Measurements from ENCODE around the gene PTMA. TPM values are rescaled to one million over a fixed set of nuclear protein-coding genes. Genes with fewer than 3 reads are reported as not detected.

The PTMA gene
- polyA plus RNA-seq, 3 donors: 1,062 to 1,127 (median 1,072) TPM

DNA sequence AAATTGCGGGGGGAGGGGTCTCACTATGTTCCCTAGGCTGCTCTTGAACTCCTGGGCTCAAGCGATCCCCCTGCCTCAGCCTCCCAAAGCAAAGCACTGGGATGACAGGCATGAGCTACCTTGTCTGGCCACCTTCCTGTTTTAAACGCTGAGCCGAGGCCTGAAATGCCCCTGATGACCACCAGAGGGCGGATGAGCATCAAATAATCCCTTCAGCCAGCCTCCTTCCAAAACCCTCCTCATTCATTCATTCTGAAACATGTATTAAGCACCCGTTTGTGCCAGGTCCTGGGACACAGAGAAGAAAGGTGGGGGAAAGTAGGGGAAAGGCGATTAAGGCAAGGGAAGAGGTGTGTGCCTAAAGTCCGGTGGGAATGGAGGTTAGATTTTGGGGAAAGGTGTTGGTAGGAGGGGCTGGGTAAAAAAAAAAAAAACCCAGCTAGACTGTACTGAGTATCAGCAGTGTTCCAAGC, 30.7 kb upstream of the PTMA start:
- H3K36me3 ChIP-seq (replicated peaks in 1 of 2; ENCODE audit: control insufficient read depth in 1 of 2, insufficient read depth in 2 of 2, low read length in 2 of 2): no peaks in the 10 kb centered on the region
- Mint-ChIP-seq H3K36me3 (peaks cover 0 to 1% of the 10 kb centered on the region in 2 donors), H3K27me3 (ENCODE audit: low read depth in 3 of 3) (peaks cover 2 to 6% (median 3%) of the 10 kb centered on the region in 3 donors), H3K9me3 (peaks cover 0 to 5% (median 2%) of the 10 kb centered on the region in 7 donors), H3K27ac (no peak overlapping the region), H3K4me3 (peak overlapping the region in 1 of 2 donors; percentile 35), H3K4me1 (peaks cover 39% of the 10 kb centered on the region)
- no peaks in the 10 kb centered on the region for H4K20me1 ChIP-seq (ENCODE audit: insufficient read depth, low read length)
- H3K9ac ChIP-seq (ENCODE audit: insufficient read depth, low read length, poor library complexity, severe bottlenecking): no peak overlapping the region
- no peaks in the 10 kb centered on the region for H3K79me2 ChIP-seq (ENCODE audit: insufficient read depth, low read length)
- H3K27ac ChIP-seq (ENCODE audit: low read depth in 1 of 2, low read length in 2 of 2): no peak overlapping the region
- no peaks in the 10 kb centered on the region for H3K9me3 ChIP-seq (replicated peaks in 1 of 2; ENCODE audit: control insufficient read depth in 1 of 2, insufficient read depth in 1 of 2, low read length in 2 of 2)
- intact Hi-C loops (cut with micrococcal nuclease): loop anchor here (1.0 to 2.0 kb wide), 2 partner anchors 36 to 65 kb away; no protein-coding TSS in a partner anchor
- H2AFZ ChIP-seq (ENCODE audit: insufficient read depth, low read depth, low read length, poor library complexity, severe bottlenecking): no peak overlapping the region
- H3K27me3 ChIP-seq (ENCODE audit: control insufficient read depth in 2 of 2, insufficient read depth in 2 of 2, low read length in 2 of 2): peaks cover 0 to 5% of the 10 kb centered on the region in 2 donors
- H3K4me2 ChIP-seq (replicated peaks; ENCODE audit: extremely low read depth, low read length, poor library complexity, severe bottlenecking): no peak overlapping the region
- H3K4me1 ChIP-seq (ENCODE audit: control insufficient read depth in 1 of 2, insufficient read depth in 2 of 2, low read length in 2 of 2): peaks cover 23 to 46% of the 10 kb centered on the region in 2 donors
- DNase-seq: peak; percentile 83 to 88 (median 83)
- peak; percentile 93 for TF ChIP-seq CTCF (IDR thresholded peaks at IDR 0.05)
- H3K4me3 ChIP-seq (replicated peaks in 1 of 3; ENCODE audit: low read depth in 2 of 3, low read length in 3 of 3): no peak overlapping the region
- WGBS (ENCODE audit: insufficient coverage): 8% methylated on average over 4 of the region's 8 CpGs

DNA sequence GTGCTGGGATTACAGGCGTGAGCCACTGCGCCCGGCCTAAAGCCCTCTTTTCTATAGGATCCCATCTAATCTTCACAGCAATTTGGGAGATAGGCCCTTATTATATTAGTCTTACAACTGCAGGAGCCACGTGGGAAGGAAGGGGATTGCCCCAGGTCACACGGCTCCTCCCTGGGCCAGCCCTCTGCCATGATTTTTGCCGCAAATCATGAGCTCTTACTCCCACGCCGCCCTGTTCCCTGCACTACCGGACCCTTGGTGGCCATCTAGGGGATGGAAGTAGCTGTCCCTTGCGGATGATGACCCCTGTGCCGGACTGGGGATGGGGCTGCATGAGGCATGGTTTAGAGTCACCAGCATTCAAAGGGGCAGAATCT, 28.4 kb upstream of the PTMA start:
- peaks cover 0 to 1% of the 10 kb centered on the region in 2 donors for H3K36me3 Mint-ChIP-seq
- H3K4me3 ChIP-seq (replicated peaks in 1 of 3; ENCODE audit: low read depth in 2 of 3, low read length in 3 of 3): no peak overlapping the region
- H3K27me3 Mint-ChIP-seq (ENCODE audit: low read depth in 3 of 3): peaks cover 3 to 8% (median 5%) of the 10 kb centered on the region in 3 donors
- peak overlapping the region; percentile 55 to 62 for H3K4me3 Mint-ChIP-seq
- intact Hi-C loops (cut with micrococcal nuclease): loop anchor here in 1 of 2 donors (5.0 kb wide), 1 partner anchor 37 kb away; no protein-coding TSS in a partner anchor
- no peak overlapping the region for H3K4me2 ChIP-seq (replicated peaks; ENCODE audit: extremely low read depth, low read length, poor library complexity, severe bottlenecking)
- no peak for DNase-seq
- TF ChIP-seq CTCF (IDR thresholded peaks at IDR 0.05): no peak
- WGBS (ENCODE audit: insufficient coverage): 89% methylated on average over 7 of the region's 11 CpGs
- no peak overlapping the region for H3K27ac ChIP-seq (ENCODE audit: low read depth in 1 of 2, low read length in 2 of 2)
- H3K9me3 ChIP-seq (replicated peaks in 1 of 2; ENCODE audit: control insufficient read depth in 1 of 2, insufficient read depth in 1 of 2, low read length in 2 of 2): no peaks in the 10 kb centered on the region
- peaks cover 20 to 29% of the 10 kb centered on the region in 2 donors for H3K4me1 ChIP-seq (ENCODE audit: control insufficient read depth in 1 of 2, insufficient read depth in 2 of 2, low read length in 2 of 2)
- H4K20me1 ChIP-seq (ENCODE audit: insufficient read depth, low read length): no peaks in the 10 kb centered on the region
- peak overlapping the region in 3 of 7 donors; percentile 20 to 50 (median 20) for H3K27ac Mint-ChIP-seq
- no peaks in the 10 kb centered on the region for H3K36me3 ChIP-seq (replicated peaks in 1 of 2; ENCODE audit: control insufficient read depth in 1 of 2, insufficient read depth in 2 of 2, low read length in 2 of 2)
- no peak overlapping the region for H2AFZ ChIP-seq (ENCODE audit: insufficient read depth, low read depth, low read length, poor library complexity, severe bottlenecking)
- H3K27me3 ChIP-seq (ENCODE audit: control insufficient read depth in 2 of 2, insufficient read depth in 2 of 2, low read length in 2 of 2): peaks cover 0 to 5% of the 10 kb centered on the region in 2 donors
- H3K9me3 Mint-ChIP-seq: peaks cover 0 to 5% (median 2%) of the 10 kb centered on the region in 7 donors
- peaks cover 36% of the 10 kb centered on the region for H3K4me1 Mint-ChIP-seq
- H3K79me2 ChIP-seq (ENCODE audit: insufficient read depth, low read length): no peaks in the 10 kb centered on the region
- no peak overlapping the region for H3K9ac ChIP-seq (ENCODE audit: insufficient read depth, low read length, poor library complexity, severe bottlenecking)

All from CD14-positive monocyte (primary cell).